Erythroblast (primary cell): ENCODE measurements around the gene BMPER.

ENCODE experiments used
- DNase-seq, 2 experiments: peaks; one replicate each; lab custom pipeline; 2025; lab: John Stamatoyannopoulos, UW
- GATA1 ChIP-seq: IDR thresholded peaks from 2 replicates; pipeline ENCODE4 v1.6.1; 2011; ENCODE audit warnings: low read depth, mild to moderate bottlenecking, control low read depth, low read length, moderate library complexity
- POLR2A ChIP-seq: IDR thresholded peaks from 2 replicates; pipeline ENCODE4 v1.6.1; 2011; ENCODE audit warnings: mild to moderate bottlenecking, low read length

BMPER gene

GRCh38 chr7:33882040-33882837 lies 23.1 kb upstream of the BMPER start:
- DNase-seq, result no peak
- TF ChIP-seq POLR2A, result no peak
- no peak for TF ChIP-seq GATA1

GRCh38 chr7:33882950-33883670 lies 22.2 kb upstream of the BMPER start:
- no peak for DNase-seq

GRCh38 chr7:33883671-33883965 lies 21.7 kb upstream of the BMPER start:
- TF ChIP-seq GATA1 (no peak), POLR2A (no peak)
- DNase-seq, result no peak

More at GRCh38 chr7:33882950-33883670, 22.2 kb upstream of the BMPER start:
- no peak for TF ChIP-seq POLR2A
- no peak for TF ChIP-seq GATA1

DNA sequence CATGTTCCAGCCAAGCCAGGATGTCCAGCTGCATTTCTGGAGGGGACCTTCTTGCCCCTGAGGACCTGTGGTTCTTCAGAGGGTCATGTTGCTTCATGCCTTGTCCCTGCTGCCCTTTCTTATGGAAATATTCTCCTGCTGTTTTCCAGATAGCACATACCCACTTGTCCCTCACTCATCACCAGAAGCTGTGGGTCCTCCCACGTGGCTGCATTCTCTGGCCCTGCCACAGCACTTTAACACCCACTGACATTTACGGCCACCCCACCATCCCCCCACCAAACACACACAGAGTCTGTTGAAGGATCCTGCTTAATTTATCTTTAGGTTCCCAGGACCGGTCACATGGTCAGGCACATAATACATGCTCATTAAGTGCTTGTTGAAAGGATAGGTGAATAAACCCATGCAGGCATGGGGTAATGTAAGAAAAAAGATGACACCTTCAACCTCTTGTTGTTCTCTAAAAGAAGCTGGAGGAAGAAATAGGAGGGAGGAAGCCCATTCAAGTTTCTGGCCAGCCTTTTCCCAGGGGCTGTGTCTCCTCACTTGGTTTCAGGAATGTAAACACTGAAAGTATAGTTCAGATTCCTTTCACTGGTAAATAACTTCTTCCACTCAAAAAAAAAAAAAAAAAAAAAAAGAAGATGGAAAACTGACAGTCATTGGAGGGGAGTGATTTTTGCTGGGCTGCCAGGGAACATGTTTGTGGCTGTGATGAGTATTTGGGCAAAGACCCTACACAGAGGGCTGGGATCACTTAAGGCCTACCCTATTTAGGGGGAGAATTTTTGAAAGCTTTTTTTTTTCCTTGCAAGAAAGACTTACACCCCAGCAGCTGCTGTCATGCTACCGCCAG lies 19.8 kb upstream of the BMPER start:
- DNase-seq, result no peak
- TF ChIP-seq GATA1, result no peak
- no peak for TF ChIP-seq POLR2A

GRCh38 chr7:33886149-33886623 lies 19.2 kb upstream of the BMPER start:
- TF ChIP-seq GATA1, result no peak
- TF ChIP-seq POLR2A, result no peak
- no peak for DNase-seq

DNA sequence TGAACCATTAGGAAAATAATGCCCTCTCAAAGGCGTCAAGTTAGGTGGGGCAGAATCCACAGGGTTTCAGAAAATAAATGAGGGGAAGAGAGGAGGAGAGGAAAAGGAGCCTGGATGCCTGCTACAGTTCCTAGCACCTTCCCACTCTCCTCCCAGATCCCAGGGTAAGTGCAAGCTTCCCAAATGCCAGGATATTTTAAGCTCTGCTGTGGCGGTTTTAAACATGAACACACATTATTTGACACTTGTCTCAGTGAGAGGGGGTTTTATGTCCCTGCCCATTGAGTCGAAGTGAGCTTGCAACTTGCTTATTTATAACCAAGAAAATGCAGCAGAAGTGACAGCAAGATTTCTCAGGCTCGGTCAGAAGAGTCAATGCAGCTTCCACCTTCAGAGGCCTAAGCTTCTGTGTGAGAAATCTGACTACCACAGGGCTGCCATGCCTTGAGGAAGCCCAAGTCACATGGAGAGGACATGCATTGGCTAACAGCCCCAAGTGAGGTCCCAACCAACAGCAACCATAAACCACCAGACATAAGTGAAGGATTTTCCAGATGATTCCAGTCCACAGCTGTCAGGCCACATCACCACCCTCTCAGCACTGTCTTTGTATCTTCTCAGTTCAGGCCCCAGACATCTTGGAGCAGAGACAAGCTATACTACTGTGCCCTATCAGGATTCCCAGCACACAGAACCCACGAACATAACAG lies 17.9 kb upstream of the BMPER start:
- no peak for DNase-seq
- TF ChIP-seq GATA1, result no peak

GRCh38 chr7:33888166-33888565 lies 17.2 kb upstream of the BMPER start:
- no peak for DNase-seq

GRCh38 chr7:33892945-33893344 lies 12.4 kb upstream of the BMPER start:
- no peak for DNase-seq
- TF ChIP-seq POLR2A (no peak), GATA1 (no peak)

More at GRCh38 chr7:33888166-33888565, 17.2 kb upstream of the BMPER start:
- TF ChIP-seq GATA1 (no peak), POLR2A (no peak)

GRCh38 chr7:33893377-33893776 lies 12.0 kb upstream of the BMPER start:
- TF ChIP-seq GATA1, result no peak
- TF ChIP-seq POLR2A, result no peak
- DNase-seq, result no peak

DNA sequence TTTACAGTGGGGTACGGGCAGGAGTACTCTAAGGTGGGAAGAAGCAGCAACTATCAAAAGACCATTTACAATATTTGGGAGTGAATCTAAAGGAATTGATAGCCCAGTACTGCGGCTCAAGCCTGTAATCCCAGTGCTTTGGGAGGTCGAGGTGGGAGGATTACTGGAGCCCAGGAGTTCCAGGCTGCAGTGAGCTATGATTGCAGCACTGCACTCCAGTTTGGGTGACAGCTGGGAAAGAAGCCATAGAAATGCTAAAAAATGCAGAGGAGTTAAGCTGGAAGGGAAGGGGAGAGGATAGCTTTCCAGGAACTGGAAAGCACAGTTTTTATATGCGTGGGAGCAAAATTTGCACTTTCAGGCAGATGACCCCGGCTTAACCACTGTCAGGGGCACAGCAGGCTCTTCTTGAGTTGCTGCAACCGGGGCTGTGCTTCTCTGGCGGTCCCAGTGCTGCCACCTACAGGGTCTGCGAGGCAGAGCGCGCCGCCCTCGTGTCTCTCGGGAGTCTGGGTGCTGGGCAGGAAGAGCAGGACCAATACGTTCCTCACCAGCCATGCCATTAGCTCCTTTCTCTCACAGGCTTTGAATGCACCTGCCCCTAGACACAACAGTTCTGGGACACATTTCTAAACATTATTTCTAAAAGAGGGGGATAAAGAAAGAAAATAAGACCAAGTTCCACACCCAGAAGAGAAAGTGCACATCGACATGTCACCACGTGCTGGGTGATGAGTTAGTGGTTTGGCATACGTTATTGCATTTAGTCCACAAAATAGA lies 10.1 kb upstream of the BMPER start:
- DNase-seq, result peak; percentile 52 to 63
- TF ChIP-seq GATA1, result no peak
- no peak for TF ChIP-seq POLR2A

- no peak for DNase-seq
- TF ChIP-seq POLR2A (no peak), GATA1 (no peak)
Measured at GRCh38 chr7:33900501-33900900, 4.8 kb upstream of the BMPER start.

DNA sequence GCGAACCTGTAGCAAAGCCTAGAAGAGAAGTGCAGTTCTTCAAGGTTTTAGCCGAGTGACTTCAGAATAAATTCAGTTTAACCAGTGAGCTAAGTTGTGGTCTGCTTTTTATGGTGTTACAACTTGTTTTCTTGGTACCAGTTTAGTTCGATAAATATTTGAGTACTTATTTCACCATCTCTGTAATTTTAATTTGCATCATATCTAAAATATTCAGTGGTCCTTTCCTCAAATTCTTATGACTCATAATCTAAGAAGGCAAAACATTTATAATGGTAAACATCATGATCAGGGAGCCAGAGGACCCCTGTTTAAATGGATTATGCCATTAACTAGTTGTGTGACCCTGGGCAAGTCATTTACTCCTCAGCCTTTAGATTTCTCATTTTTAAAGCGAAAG lies 4.1 kb upstream of the BMPER start:
- TF ChIP-seq GATA1 (no peak), POLR2A (no peak)
- no peak for DNase-seq
